K562 (cell line): ENCODE results near the gene MXRA7. TPM values are rescaled to one million over a fixed set of nuclear protein-coding genes. Genes with fewer than 3 reads are reported as not detected.
A peak's percentile ranks its signal among the peaks of the same experiment; 100 is the strongest.

Experiments used
- CBX2 ChIP-seq: fragments of 200-600 bp; sonication (generic); IDR thresholded peaks from one replicate; pipeline ENCODE4 v1.6.1; 2012; ENCODE audit warnings: mild to moderate bottlenecking, low read length, inconsistent platforms; ENCODE audit not compliant: insufficient read depth, poor library complexity, severe bottlenecking
- FOXK1 ChIP-seq: sonication (generic); formaldehyde crosslinking; IDR thresholded peaks from 2 replicates; pipeline ENCODE4 v1.8.0; 2022; ENCODE audit warnings: missing genetic modification reagents, mild to moderate bottlenecking, borderline replicate concordance
- HDGF ChIP-seq: fragments of 450-650 bp; IDR thresholded peaks from 2 replicates; pipeline ENCODE4 v1.6.1; 2016
- ILK ChIP-seq: fragments of 450-650 bp; IDR thresholded peaks from 2 replicates; pipeline ENCODE4 v1.6.1; 2016; ENCODE audit warnings: missing genetic modification characterization, low read depth, mild to moderate bottlenecking, missing compliant biosample characterization, moderate library complexity, borderline replicate concordance
- KAT2B ChIP-seq: IDR thresholded peaks from one replicate; pipeline ENCODE4 v1.6.1; 2012; ENCODE audit warnings: low read depth, mild to moderate bottlenecking, control low read depth, inconsistent platforms, low read length, moderate library complexity
- MYBL2 ChIP-seq, 2 experiments: fragments of 450-650 bp in 1 of 2; sonication (generic) in 1 of 2; formaldehyde crosslinking in 1 of 2; IDR thresholded peaks; 2 replicates each; pipeline versions ENCODE4 v1.6.1 to v1.8.1; 2017 to 2022; ENCODE audit warnings: borderline replicate concordance in 1 of 2, inconsistent platforms in 1 of 2, low read depth in 1 of 2, mild to moderate bottlenecking in 1 of 2, missing genetic modification reagents in 1 of 2, moderate library complexity in 1 of 2
- NCOR1 ChIP-seq: fragments of 450-650 bp; IDR thresholded peaks from 2 replicates; pipeline ENCODE4 v1.6.1; 2016; ENCODE audit warnings: mild to moderate bottlenecking, moderate library complexity
- NELFE ChIP-seq: IDR thresholded peaks from 2 replicates; pipeline ENCODE4 v1.6.1; 2011; ENCODE audit warnings: mild to moderate bottlenecking; ENCODE audit not compliant: insufficient read depth, insufficient read length
- NR2F6 ChIP-seq: fragments of 450-650 bp; formaldehyde crosslinking; IDR thresholded peaks from 2 replicates; pipeline ENCODE4 v1.4.0; 2020; ENCODE audit warnings: mild to moderate bottlenecking
- OTX1 ChIP-seq: fragments of 450-650 bp; formaldehyde crosslinking; IDR thresholded peaks from 2 replicates; pipeline ENCODE4 v1.4.0; 2022; ENCODE audit warnings: mild to moderate bottlenecking
- PHTF2 ChIP-seq: fragments of 250-450 bp; sonication (Bioruptor Pico); IDR thresholded peaks from 2 replicates; pipeline ENCODE4 v1.5.0; 2021; ENCODE audit warnings: mild to moderate bottlenecking
- SOX6 ChIP-seq: fragments of 450-650 bp; IDR thresholded peaks from 2 replicates; pipeline ENCODE4 v1.6.1; 2014; ENCODE audit warnings: mild to moderate bottlenecking
- TAF15 ChIP-seq: fragments of 200-400 bp; formaldehyde crosslinking; IDR thresholded peaks from 2 replicates; pipeline ENCODE4 v1.6.1; 2017; ENCODE audit warnings: mild to moderate bottlenecking, low read depth, low read length, moderate library complexity
- polyA plus RNA-seq, 8 experiments: library from polyadenylated mRNA; depleted of rRNA in 4 of 8; stranded (reverse) in 5 of 8; unstranded in 3 of 8; fragments of >200 nt; fragmentation: Nextera tagmentation in 2 of 8; fragmentation: Illumina TruSeq in 1 of 8; extraction: Ambion mirVana in 2 of 8; extraction: Trizol in 1 of 8; gene quantifications; 2 replicates each; pipeline versions ENCODE4 v1.2.1 to v1.2.3, GENCODE V29; 2011 to 2014; ENCODE audit warnings: inconsistent platforms in 1 of 8, missing spikeins in 1 of 8
- total RNA-seq, 7 experiments: library from RNA; depleted of rRNA in 6 of 7; stranded (reverse); fragments of >200 nt in 6 of 7; fragmentation: Illumina TruSeq in 2 of 7; extraction: Trizol in 2 of 7; gene quantifications; 2 replicates each; pipeline versions ENCODE4 v1.2.1 to v1.2.3, GENCODE V29; 2011 to 2021; ENCODE audit warnings: low replicate concordance in 1 of 7
- TF ChIP-seq, protein P1 (sequence below), 2 experiments: fragments of 450-650 bp; IDR thresholded peaks; 2 replicates each; pipeline ENCODE4 v1.6.1; 2016; ENCODE audit warnings: mild to moderate bottlenecking in 2 of 2, borderline replicate concordance in 1 of 2, low read depth in 1 of 2, moderate library complexity in 1 of 2
- TF ChIP-seq, protein P2 (sequence below): fragments of 450-650 bp; IDR thresholded peaks from 2 replicates; pipeline ENCODE4 v1.7.0; 2016; ENCODE audit warnings: borderline replicate concordance
- TF ChIP-seq, protein P3 (sequence below): sonication (generic); formaldehyde crosslinking; IDR thresholded peaks from 2 replicates; pipeline ENCODE4 v1.8.1; 2023; ENCODE audit warnings: mild to moderate bottlenecking, missing genetic modification reagents, moderate library complexity

The MXRA7 gene
- total and polyA plus RNA-seq, 9 of the 15 experiments (the other 6 are each of a cell fraction or from before 2014, with no cell fraction given): 2.6 to 38.4 (median 14.3) TPM

DNA sequence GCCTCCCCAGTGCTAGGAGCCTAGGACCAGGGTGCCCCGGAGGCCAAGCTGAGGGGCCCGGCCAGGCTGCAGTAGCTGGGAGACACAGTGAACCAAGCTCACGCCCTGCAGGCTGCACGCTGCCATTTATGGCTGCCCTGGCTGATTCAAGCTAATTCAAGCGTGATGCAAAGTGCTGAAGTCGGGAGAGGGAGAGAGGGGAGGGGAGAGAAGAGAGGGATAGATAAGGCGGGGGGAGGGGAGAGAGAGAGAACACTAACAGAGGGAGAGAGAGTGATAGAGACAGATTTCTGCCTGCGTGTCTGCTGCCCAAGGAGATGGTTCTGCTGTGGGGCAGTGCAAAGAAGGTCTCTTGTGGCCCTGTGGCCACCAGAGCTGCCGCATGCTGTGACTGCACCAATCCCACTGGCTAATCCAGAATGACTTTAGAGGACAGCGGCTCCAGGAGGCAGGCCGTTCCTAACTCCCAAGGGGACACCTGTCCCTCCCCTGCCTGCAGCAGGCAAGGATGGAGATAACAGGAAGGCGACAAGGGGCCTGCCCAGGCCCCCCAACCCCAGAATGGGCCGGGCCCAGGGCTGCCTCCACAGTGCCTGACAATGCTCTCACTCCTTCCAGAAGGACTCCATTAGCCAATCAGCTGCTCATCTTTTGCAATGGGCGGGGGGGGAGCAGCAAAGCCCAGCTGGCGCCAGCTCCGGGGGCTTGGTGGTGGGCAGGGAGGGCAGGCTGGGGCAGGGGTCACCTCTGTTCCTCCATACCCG is 12.9 kb downstream of the MXRA7 start (continued):
- TF ChIP-seq, protein P1, sequence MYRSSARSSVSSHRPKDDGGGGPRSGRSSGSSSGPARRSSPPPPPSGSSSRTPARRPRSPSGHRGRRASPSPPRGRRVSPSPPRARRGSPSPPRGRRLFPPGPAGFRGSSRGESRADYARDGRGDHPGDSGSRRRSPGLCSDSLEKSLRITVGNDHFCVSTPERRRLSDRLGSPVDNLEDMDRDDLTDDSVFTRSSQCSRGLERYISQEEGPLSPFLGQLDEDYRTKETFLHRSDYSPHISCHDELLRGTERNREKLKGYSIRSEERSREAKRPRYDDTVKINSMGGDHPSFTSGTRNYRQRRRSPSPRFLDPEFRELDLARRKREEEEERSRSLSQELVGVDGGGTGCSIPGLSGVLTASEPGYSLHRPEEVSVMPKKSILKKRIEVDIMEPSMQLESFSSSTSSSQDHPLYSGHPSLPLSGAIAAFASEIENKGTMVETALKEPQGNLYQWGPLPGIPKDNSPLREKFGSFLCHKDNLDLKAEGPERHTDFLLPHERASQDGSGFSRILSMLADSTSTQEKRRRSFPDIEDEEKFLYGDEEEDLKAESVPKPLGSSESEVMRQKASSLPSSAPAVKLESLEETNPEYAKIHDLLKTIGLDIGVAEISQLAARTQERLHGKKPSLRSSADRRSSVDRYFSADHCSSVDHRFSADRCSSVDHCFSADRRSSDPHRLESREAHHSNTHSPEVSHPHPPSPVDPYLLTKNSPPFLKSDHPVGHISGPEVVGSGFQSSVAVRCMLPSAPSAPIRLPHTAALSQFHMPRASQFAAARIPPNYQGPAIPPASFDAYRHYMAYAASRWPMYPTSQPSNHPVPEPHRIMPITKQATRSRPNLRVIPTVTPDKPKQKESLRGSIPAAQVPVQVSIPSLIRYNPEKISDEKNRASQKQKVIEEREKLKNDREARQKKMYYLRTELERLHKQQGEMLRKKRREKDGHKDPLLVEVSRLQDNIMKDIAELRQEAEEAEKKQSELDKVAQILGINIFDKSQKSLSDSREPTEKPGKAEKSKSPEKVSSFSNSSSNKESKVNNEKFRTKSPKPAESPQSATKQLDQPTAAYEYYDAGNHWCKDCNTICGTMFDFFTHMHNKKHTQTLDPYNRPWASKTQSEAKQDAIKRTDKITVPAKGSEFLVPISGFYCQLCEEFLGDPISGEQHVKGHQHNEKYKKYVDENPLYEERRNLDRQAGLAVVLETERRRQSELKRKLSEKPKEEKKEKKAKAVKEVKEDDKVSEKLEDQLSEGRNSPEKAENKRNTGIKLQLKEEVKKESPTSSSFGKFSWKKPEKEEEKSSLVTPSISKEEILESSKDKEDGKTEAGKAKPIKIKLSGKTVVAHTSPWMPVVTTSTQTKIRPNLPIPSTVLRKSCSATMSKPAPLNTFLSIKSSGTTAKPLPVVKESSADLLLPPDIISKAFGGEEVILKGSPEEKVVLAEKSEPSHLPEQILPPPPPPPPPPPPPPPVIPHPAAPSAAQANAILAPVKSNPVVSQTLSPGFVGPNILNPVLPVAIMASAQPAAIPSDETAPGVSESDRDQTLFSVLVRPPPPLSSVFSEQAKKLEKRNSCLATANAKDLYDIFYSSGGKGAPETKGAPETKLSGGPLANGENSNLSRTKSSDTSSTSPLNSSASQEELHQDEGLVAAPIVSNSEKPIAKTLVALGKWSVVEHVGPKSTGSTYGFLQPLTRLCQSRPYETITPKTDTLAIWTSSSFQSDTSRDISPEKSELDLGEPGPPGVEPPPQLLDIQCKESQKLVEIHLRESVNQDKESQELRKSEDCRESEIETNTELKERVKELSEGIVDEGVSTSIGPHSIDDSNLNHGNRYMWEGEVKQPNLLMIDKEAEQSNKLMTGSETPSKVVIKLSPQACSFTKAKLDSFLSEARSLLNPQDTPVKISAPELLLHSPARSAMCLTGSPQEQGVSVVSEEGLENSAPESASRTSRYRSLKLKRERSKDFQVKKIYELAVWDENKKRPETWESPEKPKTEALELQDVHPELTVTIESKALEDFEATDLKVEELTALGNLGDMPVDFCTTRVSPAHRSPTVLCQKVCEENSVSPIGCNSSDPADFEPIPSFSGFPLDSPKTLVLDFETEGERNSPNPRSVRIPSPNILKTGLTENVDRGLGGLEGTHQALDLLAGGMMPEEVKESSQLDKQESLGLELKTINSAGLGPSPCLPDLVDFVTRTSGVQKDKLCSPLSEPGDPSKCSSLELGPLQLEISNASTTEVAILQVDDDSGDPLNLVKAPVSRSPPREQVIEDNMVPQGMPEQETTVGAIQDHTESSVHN (IDR thresholded peaks at IDR 0.05; ENCODE audit: borderline replicate concordance in 1 of 2, low read depth in 1 of 2): peak in 1 of 2 experiments; percentile 55; a peak in 1 of 4 replicates
- no peak for TF ChIP-seq NELFE
- no peak for TF ChIP-seq MYBL2 (IDR thresholded peaks at IDR 0.05; ENCODE audit: low read depth)
- no peak for TF ChIP-seq MYBL2 (CRISPR knock-in tag; IDR thresholded peaks at IDR 0.05; ENCODE audit: borderline replicate concordance)
- TF ChIP-seq, protein P2, sequence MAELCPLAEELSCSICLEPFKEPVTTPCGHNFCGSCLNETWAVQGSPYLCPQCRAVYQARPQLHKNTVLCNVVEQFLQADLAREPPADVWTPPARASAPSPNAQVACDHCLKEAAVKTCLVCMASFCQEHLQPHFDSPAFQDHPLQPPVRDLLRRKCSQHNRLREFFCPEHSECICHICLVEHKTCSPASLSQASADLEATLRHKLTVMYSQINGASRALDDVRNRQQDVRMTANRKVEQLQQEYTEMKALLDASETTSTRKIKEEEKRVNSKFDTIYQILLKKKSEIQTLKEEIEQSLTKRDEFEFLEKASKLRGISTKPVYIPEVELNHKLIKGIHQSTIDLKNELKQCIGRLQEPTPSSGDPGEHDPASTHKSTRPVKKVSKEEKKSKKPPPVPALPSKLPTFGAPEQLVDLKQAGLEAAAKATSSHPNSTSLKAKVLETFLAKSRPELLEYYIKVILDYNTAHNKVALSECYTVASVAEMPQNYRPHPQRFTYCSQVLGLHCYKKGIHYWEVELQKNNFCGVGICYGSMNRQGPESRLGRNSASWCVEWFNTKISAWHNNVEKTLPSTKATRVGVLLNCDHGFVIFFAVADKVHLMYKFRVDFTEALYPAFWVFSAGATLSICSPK: no peak
- TF ChIP-seq FOXK1 (CRISPR knock-in tag): no peak
- no peak for TF ChIP-seq KAT2B
- TF ChIP-seq CBX2: no peak
- TF ChIP-seq SOX6: peak; percentile 39; the same call in 1 of the 2 replicates
- peak; percentile 89; the same call in 1 of the 2 replicates for TF ChIP-seq OTX1 (CRISPR knock-in tag)
- TF ChIP-seq, protein P3, sequence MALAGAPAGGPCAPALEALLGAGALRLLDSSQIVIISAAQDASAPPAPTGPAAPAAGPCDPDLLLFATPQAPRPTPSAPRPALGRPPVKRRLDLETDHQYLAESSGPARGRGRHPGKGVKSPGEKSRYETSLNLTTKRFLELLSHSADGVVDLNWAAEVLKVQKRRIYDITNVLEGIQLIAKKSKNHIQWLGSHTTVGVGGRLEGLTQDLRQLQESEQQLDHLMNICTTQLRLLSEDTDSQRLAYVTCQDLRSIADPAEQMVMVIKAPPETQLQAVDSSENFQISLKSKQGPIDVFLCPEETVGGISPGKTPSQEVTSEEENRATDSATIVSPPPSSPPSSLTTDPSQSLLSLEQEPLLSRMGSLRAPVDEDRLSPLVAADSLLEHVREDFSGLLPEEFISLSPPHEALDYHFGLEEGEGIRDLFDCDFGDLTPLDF (CRISPR knock-in tag): no peak
- TF ChIP-seq ILK (tag): no peak
- no peak for TF ChIP-seq HDGF
- no peak for TF ChIP-seq NR2F6 (CRISPR knock-in tag)
- no peak for TF ChIP-seq TAF15
- TF ChIP-seq PHTF2 (CRISPR knock-in tag): no peak
- TF ChIP-seq NCOR1: no peak; the same call in 1 of the 2 replicates
